ENCODE measurements around the gene SCAF1. TPM values are rescaled to one million over a fixed set of nuclear protein-coding genes. Genes with fewer than 3 reads are reported as not detected.
A peak's percentile ranks its signal among the peaks of the same experiment; 100 is the strongest.

Gene SCAF1
- total and polyA plus RNA-seq, 2 of the 13 experiments (the other 11 are each of a cell fraction or from before 2014, with no cell fraction given): 3.3 to 6.1 TPM

- TF ChIP-seq E2F5 (CRISPR knock-in tag; conservative IDR thresholded peaks at IDR 0.05) (peak; percentile 15), ZC3H13 (CRISPR knock-in tag; IDR thresholded peaks at IDR 0.05) (peak; percentile 68), CTCF (CRISPR knock-in tag; IDR thresholded peaks at IDR 0.05) (peak; percentile 44), ZNF143 (CRISPR knock-in tag; IDR thresholded peaks at IDR 0.05) (peak; percentile 55; the same call in 1 of the 2 replicates), NCOA5 (CRISPR knock-in tag; IDR thresholded peaks at IDR 0.05) (no peak), SALL2 (CRISPR knock-in tag; IDR thresholded peaks at IDR 0.05) (no peak), HIC2 (CRISPR knock-in tag; IDR thresholded peaks at IDR 0.05; ENCODE audit: low read depth) (no peak), ZNF431 (CRISPR knock-in tag; IDR thresholded peaks at IDR 0.05; ENCODE audit: borderline replicate concordance, low read depth) (no peak), ZNF251 (CRISPR knock-in tag; IDR thresholded peaks at IDR 0.05) (no peak), KMT2B (CRISPR knock-in tag; IDR thresholded peaks at IDR 0.05) (peak; percentile 45; the same call in 1 of the 2 replicates), ZNF136 (CRISPR knock-in tag; IDR thresholded peaks at IDR 0.05; ENCODE audit: low read depth) (no peak), GATAD1 (CRISPR knock-in tag; IDR thresholded peaks at IDR 0.05) (peak; percentile 22; the same call in 1 of the 2 replicates), LCORL (IDR thresholded peaks at IDR 0.05) (no peak), LCORL (CRISPR knock-in tag; IDR thresholded peaks at IDR 0.05) (peak; percentile 62), TBX2 (CRISPR knock-in tag; IDR thresholded peaks at IDR 0.05; ENCODE audit: borderline replicate concordance) (0 out of 2 replicates have a peak, but pooled peaks have one; percentile 31), RBFOX2 (IDR thresholded peaks at IDR 0.05; ENCODE audit: low read depth, low read length) (peak; percentile 81), RERE (CRISPR knock-in tag; IDR thresholded peaks at IDR 0.05; ENCODE audit: low read depth) (no peak), TSC22D2 (CRISPR knock-in tag; IDR thresholded peaks at IDR 0.05; ENCODE audit: borderline replicate concordance) (0 out of 2 replicates have a peak, but pooled peaks have one; percentile 40)
Measured at GRCh38 chr19:49664171-49665035, 22.4 kb downstream of the SCAF1 start (continued).

Measured in HepG2 (cell line).